ENCODE measurements around the gene PHKB. TPM values are rescaled to one million over a fixed set of nuclear protein-coding genes. Genes with fewer than 3 reads are reported as not detected.
A peak's percentile ranks its signal among the peaks of the same experiment; 100 is the strongest.

Gene PHKB
- total RNA-seq, 1 experiment from 2014 or later, result 38.8 TPM

GRCh38 chr16:47586121-47586520 lies 125.0 kb downstream of the PHKB start:
- H3K79me1 ChIP-seq (ENCODE audit: insufficient read depth, low read depth, low read length, poor library complexity, severe bottlenecking), result no peaks in the 10 kb centered on the region
- no peak overlapping the region for H2BK5ac ChIP-seq (ENCODE audit: insufficient read length, low read length)
- no peak overlapping the region for H2AK5ac ChIP-seq (ENCODE audit: insufficient read length, low read length)
- TF ChIP-seq, protein P1, sequence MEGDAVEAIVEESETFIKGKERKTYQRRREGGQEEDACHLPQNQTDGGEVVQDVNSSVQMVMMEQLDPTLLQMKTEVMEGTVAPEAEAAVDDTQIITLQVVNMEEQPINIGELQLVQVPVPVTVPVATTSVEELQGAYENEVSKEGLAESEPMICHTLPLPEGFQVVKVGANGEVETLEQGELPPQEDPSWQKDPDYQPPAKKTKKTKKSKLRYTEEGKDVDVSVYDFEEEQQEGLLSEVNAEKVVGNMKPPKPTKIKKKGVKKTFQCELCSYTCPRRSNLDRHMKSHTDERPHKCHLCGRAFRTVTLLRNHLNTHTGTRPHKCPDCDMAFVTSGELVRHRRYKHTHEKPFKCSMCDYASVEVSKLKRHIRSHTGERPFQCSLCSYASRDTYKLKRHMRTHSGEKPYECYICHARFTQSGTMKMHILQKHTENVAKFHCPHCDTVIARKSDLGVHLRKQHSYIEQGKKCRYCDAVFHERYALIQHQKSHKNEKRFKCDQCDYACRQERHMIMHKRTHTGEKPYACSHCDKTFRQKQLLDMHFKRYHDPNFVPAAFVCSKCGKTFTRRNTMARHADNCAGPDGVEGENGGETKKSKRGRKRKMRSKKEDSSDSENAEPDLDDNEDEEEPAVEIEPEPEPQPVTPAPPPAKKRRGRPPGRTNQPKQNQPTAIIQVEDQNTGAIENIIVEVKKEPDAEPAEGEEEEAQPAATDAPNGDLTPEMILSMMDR (conservative IDR thresholded peaks at IDR 0.05), result no peak
- Mint-ChIP-seq H3K36me3 (ENCODE audit: insufficient read depth in 1 of 3, low read depth in 3 of 3) (peaks cover 5 to 10% (median 8%) of the 10 kb centered on the region in 3 experiments; a peak in 5 of 7 replicates), H3K27ac (peak overlapping the region in 2 of 3 experiments; percentile 7 to 9; a peak in 2 of 7 replicates), H3K9me3 (no peaks in the 10 kb centered on the region), H3K4me1 (peaks cover 8% of the 10 kb centered on the region in 2 experiments), H3K4me3 (no peak overlapping the region), H3K27me3 (ENCODE audit: low read depth) (no peaks in the 10 kb centered on the region; the same call in 1 of the 2 replicates)
- no peak overlapping the region for H2BK15ac ChIP-seq (ENCODE audit: low read depth, low read length)
- no peaks in the 10 kb centered on the region for H3K23me2 ChIP-seq (ENCODE audit: insufficient read length, low read depth, low read length, poor library complexity, severe bottlenecking)
- no CpG with 5 or more reads among the region's 3 CpGs for WGBS (ENCODE audit: extremely low coverage, insufficient read length, low lambda C conversion rate)
- no peak overlapping the region for H3K9ac ChIP-seq (ENCODE audit: extremely low read depth, insufficient read length, low read length)
- no peak overlapping the region for H2BK20ac ChIP-seq (ENCODE audit: low read depth, low read length, poor library complexity, severe bottlenecking)
- H3K4me2 ChIP-seq (ENCODE audit: insufficient read depth, insufficient read length, low read length), result no peak overlapping the region
- no peak overlapping the region for H2BK120ac ChIP-seq (ENCODE audit: low read depth, low read length, poor library complexity, severe bottlenecking)
- H2AFZ ChIP-seq (ENCODE audit: low read length), result no peak overlapping the region
- no peak overlapping the region for H3K18ac ChIP-seq (ENCODE audit: insufficient read length, low read depth, low read length)
- no peak overlapping the region for H2BK12ac ChIP-seq (ENCODE audit: insufficient read length, low read depth, low read length)
- H3K4ac ChIP-seq (ENCODE audit: low read depth, low read length), result no peak overlapping the region
- H3K4me1 ChIP-seq (ENCODE audit: insufficient read depth, low read length), result peaks cover 3% of the 10 kb centered on the region; the same call in 1 of the 2 replicates
- no peak overlapping the region for H4K5ac ChIP-seq (ENCODE audit: insufficient read length, low read depth, low read length)
- H4K8ac ChIP-seq (replicated peaks; ENCODE audit: insufficient read length, low read depth, low read length), result no peak overlapping the region
- H4K91ac ChIP-seq (ENCODE audit: insufficient read length, low read depth, low read length), result no peak overlapping the region
- H3K9me3 ChIP-seq (ENCODE audit: control insufficient read depth, low read depth, low read length), result no peaks in the 10 kb centered on the region
- no peak overlapping the region for H3K27ac ChIP-seq (ENCODE audit: insufficient read length, low read depth, low read length)
- H3K79me2 ChIP-seq (ENCODE audit: insufficient read depth, low read length), result no peaks in the 10 kb centered on the region
- H4K20me1 ChIP-seq (ENCODE audit: control insufficient read depth, insufficient read depth, insufficient read length), result no peaks in the 10 kb centered on the region
- no peak overlapping the region for H3T11ph ChIP-seq (ENCODE audit: low read length)
- DNase-seq, result no peak
- no peak overlapping the region for H3K23ac ChIP-seq (ENCODE audit: insufficient read length, low read depth, low read length)
- no peak overlapping the region for H3K56ac ChIP-seq (ENCODE audit: insufficient read length, low read depth, low read length)
- no peak overlapping the region for H3K14ac ChIP-seq (ENCODE audit: insufficient read depth, low read length)
- no peaks in the 10 kb centered on the region for H3K27me3 ChIP-seq (ENCODE audit: insufficient read depth, low read length)
